Subcutaneous adipose tissue (tissue), 4 donors: Measurements from ENCODE around the gene PBX1. TPM values are rescaled to one million over a fixed set of nuclear protein-coding genes. Genes with fewer than 3 reads are reported as not detected.

Source experiments
- CTCF ChIP-seq: fragments of 450-650 bp; IDR thresholded peaks from one replicate; pipeline ENCODE4 v1.5.1; 2016; ENCODE audit warnings: low read depth, mild to moderate bottlenecking, control low read depth, antibody characterized with exemption, moderate library complexity
- total RNA-seq, 4 donors: library from RNA; depleted of rRNA; stranded (reverse); fragments of >200 nt; gene quantifications; one replicate each; pipeline ENCODE4 v1.1.0, GENCODE V29; 2016

The PBX1 gene
- total RNA-seq, 4 donors from 2014 or later = 36.5 to 61.1 (median 54.2) TPM

DNA sequence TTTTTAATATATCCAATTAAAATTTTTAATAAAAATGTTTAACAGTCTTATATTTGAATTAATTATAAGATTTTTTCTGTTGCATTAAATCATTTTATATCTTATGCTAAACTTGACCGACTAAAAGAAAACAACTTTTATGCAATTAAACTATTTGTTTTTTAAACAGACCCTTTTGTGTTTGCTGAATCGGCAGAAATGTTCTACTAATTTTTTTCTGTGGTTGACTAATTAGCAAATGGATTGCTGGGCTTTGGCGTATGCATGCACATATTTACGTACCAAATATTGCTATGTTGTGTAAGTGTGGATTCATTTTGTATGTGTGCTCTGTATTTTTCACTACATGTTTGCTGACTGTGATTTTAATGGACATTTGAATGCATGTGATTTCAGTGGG lies 174.8 kb downstream of the PBX1 start:
- no peak for TF ChIP-seq CTCF

GRCh38 chr1:164735315-164736052 lies 176.5 kb downstream of the PBX1 start:
- no peak for TF ChIP-seq CTCF

DNA sequence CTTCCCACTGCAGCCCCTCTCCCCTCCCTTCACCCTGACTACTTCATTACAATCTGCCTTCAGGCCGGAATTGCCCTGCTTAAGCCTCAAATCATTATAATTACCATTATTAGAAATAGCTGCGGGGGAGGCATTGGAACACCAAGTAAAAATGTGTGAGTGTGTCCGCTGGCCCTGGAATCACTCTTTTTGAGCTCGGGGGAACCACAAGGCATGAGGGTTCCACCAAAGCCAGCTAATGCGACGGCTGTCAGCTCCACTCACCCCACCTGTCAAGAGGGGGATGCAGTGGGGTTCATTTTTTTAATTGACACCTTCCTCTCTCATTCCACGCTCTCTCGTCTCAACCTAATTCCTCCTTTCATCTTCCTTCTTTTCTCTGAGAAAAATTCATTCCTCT lies 177.2 kb downstream of the PBX1 start:
- no peak for TF ChIP-seq CTCF

GRCh38 chr1:164739189-164739588 lies 180.2 kb downstream of the PBX1 start:
- TF ChIP-seq CTCF = no peak

DNA sequence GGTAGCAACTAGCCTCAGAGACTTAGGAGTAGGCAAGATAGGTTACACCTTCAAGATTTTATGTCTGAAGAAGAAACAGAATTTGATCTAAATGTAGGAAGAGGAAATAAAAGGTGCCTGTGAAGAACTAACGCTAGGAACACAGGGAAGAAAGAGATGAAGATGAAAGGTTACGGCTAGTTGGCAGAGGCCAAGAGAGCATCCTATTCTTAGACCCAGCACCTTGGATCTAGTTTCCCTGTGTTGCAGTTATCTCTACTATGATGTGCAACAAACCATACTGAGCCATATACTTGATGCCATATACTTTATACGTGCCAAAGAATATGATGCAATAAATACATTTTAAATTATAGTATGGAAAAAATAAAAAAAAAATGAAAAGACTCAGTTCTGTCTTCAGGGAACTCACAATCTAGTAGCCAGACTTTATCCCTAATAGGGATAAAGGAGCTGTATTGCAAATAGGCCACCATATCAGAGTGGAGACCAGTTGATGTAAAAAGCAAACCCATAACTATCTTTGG lies 181.1 kb downstream of the PBX1 start:
- TF ChIP-seq CTCF = no peak

DNA sequence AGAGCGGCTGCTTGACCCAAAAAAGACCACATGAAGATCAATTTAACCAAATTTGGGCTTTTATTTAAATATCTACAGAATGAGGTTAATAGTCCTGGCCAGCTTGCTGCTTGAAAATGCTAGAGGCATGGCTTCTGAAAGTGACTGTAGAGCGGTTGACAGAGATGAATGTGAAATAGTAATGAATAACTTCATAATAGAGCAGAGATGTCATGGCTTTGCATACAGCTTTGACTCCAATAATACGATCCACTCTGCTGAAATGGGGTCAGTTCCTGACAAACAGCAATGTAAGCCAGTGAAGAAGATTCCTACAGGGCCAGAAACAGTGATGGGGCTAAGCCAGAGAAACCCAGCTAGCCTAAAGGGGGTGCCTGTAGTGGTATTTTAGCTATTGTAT lies 183.8 kb downstream of the PBX1 start:
- TF ChIP-seq CTCF = no peak

DNA sequence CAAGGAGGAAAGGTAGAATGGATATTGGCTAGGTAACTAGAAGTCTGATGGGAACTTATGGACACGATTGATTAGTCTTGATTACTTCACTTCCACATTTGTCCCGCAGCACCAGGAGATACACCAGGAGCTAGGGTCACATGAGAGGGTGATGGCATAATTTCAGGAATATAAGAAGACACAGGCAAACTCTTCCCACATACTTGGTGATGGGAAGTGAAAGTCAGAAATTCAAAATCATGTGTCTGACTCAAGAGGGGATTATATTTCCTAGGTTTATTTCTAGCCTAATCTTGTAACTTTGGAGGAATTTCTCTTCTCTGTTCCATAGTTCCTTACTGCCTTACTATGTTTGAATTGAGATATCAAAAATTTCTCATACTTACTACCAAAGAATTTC lies 185.0 kb downstream of the PBX1 start:
- no peak for TF ChIP-seq CTCF
